ENCODE data around the gene CAMK1G. TPM values are rescaled to one million over a fixed set of nuclear protein-coding genes. Genes with fewer than 3 reads are reported as not detected.

CAMK1G gene
- total and polyA plus RNA-seq, 2 of the 4 experiments (the other 2 are of a cell fraction): 0.72 to 1.8 TPM

GRCh38 chr1:209629621-209630382, 46.3 kb downstream of the CAMK1G start:
- BruUV-seq (replicated peaks): no TSS peak
- in situ Hi-C loops (cut with MboI; ENCODE audit: low sequenced_read_pairs): loop anchor here (5.0 kb wide), 1 partner anchor 53 kb away; no protein-coding TSS in a partner anchor
- TF ChIP-seq MAZ (IDR thresholded peaks at IDR 0.05; ENCODE audit: borderline replicate concordance, low read depth, low read length) (no peak), RAD21 (IDR thresholded peaks at IDR 0.05; ENCODE audit: low read length) (no peak), MAFK (IDR thresholded peaks at IDR 0.05; ENCODE audit: low read depth, low read length) (no peak), RCOR1 (IDR thresholded peaks at IDR 0.05; ENCODE audit: insufficient replicate concordance, low read length) (no peak), FOS (IDR thresholded peaks at IDR 0.05; ENCODE audit: low read depth, low read length) (no peak), ELK1 (IDR thresholded peaks at IDR 0.05; ENCODE audit: borderline replicate concordance, low read depth, low read length) (no peak), CHD1 (IDR thresholded peaks at IDR 0.05; ENCODE audit: low read depth, low read length) (no peak), SMC3 (IDR thresholded peaks at IDR 0.05; ENCODE audit: low read depth, low read length) (no peak), POLR2A (IDR thresholded peaks at IDR 0.05; ENCODE audit: low read depth, low read length) (no peak), NFE2L2 (IDR thresholded peaks at IDR 0.05; ENCODE audit: low read depth, low read length) (no peak), USF2 (IDR thresholded peaks at IDR 0.05; ENCODE audit: low read depth, low read length) (no peak), CEBPB (IDR thresholded peaks at IDR 0.05; ENCODE audit: low read depth, low read length) (no peak), CTCF (conservative IDR thresholded peaks at IDR 0.05; ENCODE audit: low read depth, low read length) (no peak), RFX5 (IDR thresholded peaks at IDR 0.05; ENCODE audit: low read depth, low read length) (no peak), MXI1 (IDR thresholded peaks at IDR 0.05; ENCODE audit: borderline replicate concordance, low read depth, low read length) (no peak)

More at GRCh38 chr1:209629621-209630382, 46.3 kb downstream of the CAMK1G start:
- no peak overlapping the region for H3K23ac ChIP-seq (ENCODE audit: low read depth, low read length)
- intact Hi-C loops (cut with micrococcal nuclease) (no loop called here), dilution Hi-C loops (cut with HindIII; ENCODE audit: low sequenced_read_pairs, unreplicated experiment) (no loop called here)
- POLR2A ChIA-PET (ENCODE audit: unreplicated experiment): no interaction called here
- H3K4me3 ChIP-seq (ENCODE audit: insufficient read depth, low read depth, low read length): no peak overlapping the region
- no peaks in the 10 kb centered on the region for H3K79me1 ChIP-seq (ENCODE audit: low read depth in 1 of 2, low read length in 2 of 2)
- H2BK15ac ChIP-seq (ENCODE audit: low read depth, low read length): no peak overlapping the region
- CTCF ChIA-PET: interaction anchor here (1.0 kb wide), 1 partner anchor 60 kb away, joined by 3 read pairs; no protein-coding TSS in a partner anchor
- no peaks in the 10 kb centered on the region for H3K27me3 ChIP-seq (ENCODE audit: control insufficient read depth, insufficient read depth, low read length)
- H2AK9ac ChIP-seq (replicated peaks; ENCODE audit: low read depth, low read length, poor library complexity): no peak overlapping the region
- WGBS, 2 experiments (ENCODE audit: extremely low coverage in 2 of 2, insufficient read length in 1 of 2): 95% methylated on average over 6 of the region's 11 CpGs; no CpG with 5 or more reads in 1 of the 2 experiments
- H3K4me1 ChIP-seq (ENCODE audit: control insufficient read depth, insufficient read depth, low read length): peaks cover 2% of the 10 kb centered on the region
- H4K91ac ChIP-seq (ENCODE audit: insufficient read depth, low read depth, low read length): no peak overlapping the region
- H2AK5ac ChIP-seq (ENCODE audit: low read depth, low read length): no peak overlapping the region
- ATAC-seq (ENCODE audit: low read depth) (no peak), DNase-seq (no peak)
- no peaks in the 10 kb centered on the region for H4K20me1 ChIP-seq (ENCODE audit: insufficient read depth, low read length)
- H3K27ac ChIP-seq (ENCODE audit: insufficient read depth, low read length): no peak overlapping the region
- no peak overlapping the region for H4K8ac ChIP-seq (ENCODE audit: low read depth in 2 of 2, low read length in 2 of 2)
- H3K36me3 ChIP-seq (ENCODE audit: control insufficient read depth, insufficient read depth, low read length): no peaks in the 10 kb centered on the region
- H3K9ac ChIP-seq (ENCODE audit: low read depth, low read length): no peak overlapping the region
- no peaks in the 10 kb centered on the region; the same call in 1 of the 2 replicates for H3K9me1 ChIP-seq (ENCODE audit: insufficient read depth, low read length)
- no peaks in the 10 kb centered on the region for H3K9me3 ChIP-seq (ENCODE audit: control insufficient read depth, insufficient read depth, low read length)
- H3K4me2 ChIP-seq (ENCODE audit: low read depth, low read length): no peak overlapping the region
- no peak overlapping the region for H2BK120ac ChIP-seq (ENCODE audit: low read depth, low read length)
- H3K56ac ChIP-seq (ENCODE audit: extremely low read depth, insufficient read depth, low read length): no peak overlapping the region
- no peak overlapping the region for H3K4ac ChIP-seq (ENCODE audit: low read depth, low read length)
- H2BK5ac ChIP-seq (ENCODE audit: low read depth, low read length, poor library complexity, severe bottlenecking): no peak overlapping the region
- no peak overlapping the region for H3K18ac ChIP-seq (ENCODE audit: low read depth, low read length)
- no peak overlapping the region for H3K14ac ChIP-seq (replicated peaks; ENCODE audit: low read depth, low read length)
- no peak overlapping the region for H2AFZ ChIP-seq (replicated peaks; ENCODE audit: low read length, poor library complexity)
- no peak overlapping the region for H2BK20ac ChIP-seq (ENCODE audit: low read depth, low read length)
- no peak overlapping the region for H4K5ac ChIP-seq (ENCODE audit: low read depth, low read length)

Data from IMR-90 (cell line).